ENCODE data around the gene KLHL42.

DNA sequence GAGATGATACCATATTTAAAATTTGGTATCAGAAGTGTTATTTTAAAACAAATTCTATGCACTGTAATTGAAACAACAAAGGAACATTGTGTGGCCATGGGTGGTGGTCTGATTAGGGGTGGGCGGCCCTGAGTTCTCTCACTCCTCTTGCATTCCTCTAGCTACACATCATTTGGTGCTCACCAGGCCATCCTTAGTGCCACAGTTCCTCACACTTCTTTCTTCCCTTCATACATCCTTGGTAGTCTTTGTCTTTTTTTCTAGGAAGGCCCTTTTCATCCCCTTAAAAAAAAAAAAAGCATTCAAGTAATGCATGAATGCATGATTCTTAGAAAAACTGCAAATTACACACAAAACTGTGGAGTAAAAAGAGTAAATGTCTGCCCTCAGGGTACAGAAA, 2.4 kb downstream of the KLHL42 start:
- no peak for TF ChIP-seq MNT (IDR thresholded peaks at IDR 0.05)
- TF ChIP-seq TARDBP (CRISPR knock-in tag; IDR thresholded peaks at IDR 0.05): no peak
- TF ChIP-seq ZNF274 (CRISPR knock-in tag; IDR thresholded peaks at IDR 0.05): no peak
- TF ChIP-seq EZH2 (conservative IDR thresholded peaks at IDR 0.05; ENCODE audit: low read depth, low read length): no peak
- no peak for TF ChIP-seq ZSCAN25 (CRISPR knock-in tag; IDR thresholded peaks at IDR 0.05)
- TF ChIP-seq YY1 (IDR thresholded peaks at IDR 0.05; ENCODE audit: insufficient read depth, insufficient replicate concordance, low read depth, low read length): no peak
- no peak for TF ChIP-seq RELA (CRISPR knock-in tag; IDR thresholded peaks at IDR 0.05)
- no peak for TF ChIP-seq NR0B2 (CRISPR knock-in tag; IDR thresholded peaks at IDR 0.05)
